ENCODE data around the gene ITPR2.
A peak's percentile ranks its signal among the peaks of the same experiment; 100 is the strongest.
"Not testable (repeated sequence)": the region's sequence is repeated elsewhere in the genome, so short reads cannot be mapped to it uniquely, and the experiment has no call there.

Gene ITPR2

GRCh38 chr12:26832822-26833742 is at the start of gene ITPR2:
Gene ITPR2 (minus strand): TSS chr12:26833194. CDS start chr12:26832781, 413 bp downstream.
- peak; percentile 88 for DNase-seq (ENCODE audit: low read depth, low spot score)

- DNase-seq (ENCODE audit: low read depth, low spot score) = no peak
Observed at GRCh38 chr12:26880625-26881024, 47.6 kb upstream of the ITPR2 start.

- DNase-seq (ENCODE audit: low read depth, low spot score) = no peak
Observed at GRCh38 chr12:26878661-26879119, 45.7 kb upstream of the ITPR2 start.

GRCh38 chr12:26874501-26875296 is 41.7 kb upstream of the ITPR2 start:
- DNase-seq (ENCODE audit: low read depth, low spot score) = no peak

- DNase-seq (ENCODE audit: low read depth, low spot score) = no peak
Observed at GRCh38 chr12:26872625-26873024, 39.6 kb upstream of the ITPR2 start.

GRCh38 chr12:26871985-26872384 is 39.0 kb upstream of the ITPR2 start:
- DNase-seq (ENCODE audit: low read depth, low spot score) = no peak

- no peak for DNase-seq (ENCODE audit: low read depth, low spot score)
Observed at GRCh38 chr12:26870491-26871419, 37.8 kb upstream of the ITPR2 start.

GRCh38 chr12:26869908-26870459 is 37.0 kb upstream of the ITPR2 start:
- no peak for DNase-seq (ENCODE audit: low read depth, low spot score)

- DNase-seq (ENCODE audit: low read depth, low spot score) = no peak
Observed at GRCh38 chr12:26869104-26869494, 36.1 kb upstream of the ITPR2 start.

GRCh38 chr12:26868447-26869103 is 35.6 kb upstream of the ITPR2 start:
- no peak for DNase-seq (ENCODE audit: low read depth, low spot score)

- DNase-seq (ENCODE audit: low read depth, low spot score) = no peak
Observed at GRCh38 chr12:26867080-26867479, 34.1 kb upstream of the ITPR2 start.

GRCh38 chr12:26863515-26863914 is 30.5 kb upstream of the ITPR2 start:
- DNase-seq (ENCODE audit: low read depth, low spot score) = no peak

- DNase-seq (ENCODE audit: low read depth, low spot score) = not testable (repeated sequence)
Observed at GRCh38 chr12:26862787-26863186, 29.8 kb upstream of the ITPR2 start.

- DNase-seq (ENCODE audit: low read depth, low spot score) = no peak
Observed at GRCh38 chr12:26861690-26862089, 28.7 kb upstream of the ITPR2 start.

- DNase-seq (ENCODE audit: low read depth, low spot score) = peak; percentile 64
Observed at GRCh38 chr12:26857465-26858176, 24.6 kb upstream of the ITPR2 start.

GRCh38 chr12:26855337-26855736 is 22.3 kb upstream of the ITPR2 start:
- no peak for DNase-seq (ENCODE audit: low read depth, low spot score)

- no peak for DNase-seq (ENCODE audit: low read depth, low spot score)
Observed at GRCh38 chr12:26854031-26854390, 21.0 kb upstream of the ITPR2 start.

GRCh38 chr12:26853303-26854030 is 20.5 kb upstream of the ITPR2 start:
- peak; percentile 55 for DNase-seq (ENCODE audit: low read depth, low spot score)

All from ELF-1 (cell line).